GM12878 (cell line): ENCODE data around the gene NHERF1. TPM values are rescaled to one million over a fixed set of nuclear protein-coding genes. Genes with fewer than 3 reads are reported as not detected.

Experiments used
- ATAC-seq: fragments of 200-7000 bp; cut with Tn5 transposase; 3 replicates; pipeline ENCODE4 v1.9.1; 2020; ENCODE audit warnings: mild to moderate bottlenecking, moderate library complexity
- BruUV-seq: library from RNA; stranded (reverse); fragments of 400-500 nt; replicated peaks from 2 replicates; lab custom pipeline; 2021; lab: Mats Ljungman, UMichigan
- CTCF ChIA-PET: fragments of 300-600 bp; sonication (Branson Sonifier 250); formaldehyde crosslinking; extraction: SDS; loops from one replicate; lab custom pipeline; 2021; ENCODE audit warnings: inconsistent platforms; lab: Yijun Ruan, JAX
- POLR2A ChIA-PET: fragments of 350-600 bp; formaldehyde crosslinking; extraction: SDS; loops from one replicate; lab custom pipeline; 2021; ENCODE audit warnings: inconsistent platforms; lab: Charles Lee
- RAD21 ChIA-PET: fragments of 300-600 bp; sonication (Branson Sonifier 250); formaldehyde crosslinking; loops from one replicate; lab custom pipeline; 2023; ENCODE audit warnings: antibody characterized with exemption; ENCODE audit not compliant: unreplicated experiment; lab: Charles Lee
- SMC1A ChIA-PET: fragments of 300-600 bp; sonication (Branson Sonifier 250); formaldehyde crosslinking; loops from one replicate; lab custom pipeline; 2023; ENCODE audit not compliant: unreplicated experiment, uncharacterized antibody; lab: Charles Lee
- DNase-seq: peaks from one replicate; pipeline ENCODE4 v3.0.0-alpha.2; 2011; ENCODE audit warnings: low read depth, low spot score
- FAIRE-seq: peaks from 3 replicates; lab custom pipeline; 2011; peaks lifted over from hg19 to GRCh38; lab: Jason Lieb, UNC
- H2AFZ ChIP-seq: 2 replicates; pipeline ENCODE4 v1.6.0; 2011; ENCODE audit warnings: low read depth, low read length, control low read depth; ENCODE audit not compliant: control insufficient read depth
- H3K27ac ChIP-seq: 2 replicates; pipeline ENCODE4 v1.5.1; 2011; ENCODE audit warnings: control low read depth; ENCODE audit not compliant: control insufficient read depth, insufficient read depth
- H3K27me3 ChIP-seq, 2 experiments: replicated peaks in 1 of 2; 2 replicates each; pipeline versions ENCODE4 v1.6.0 to v1.6.1; 2011; ENCODE audit warnings: low read length in 1 of 2; ENCODE audit not compliant: control insufficient read depth in 2 of 2, insufficient read depth in 2 of 2
- H3K36me3 ChIP-seq, 2 experiments: 2 replicates each; pipeline ENCODE4 v1.5.1; 2011; ENCODE audit warnings: low read length in 1 of 2; ENCODE audit not compliant: control insufficient read depth in 2 of 2, insufficient read depth in 2 of 2
- H3K4me1 ChIP-seq: 2 replicates; pipeline ENCODE4 v1.6.1; 2011; ENCODE audit warnings: mild to moderate bottlenecking, low read length, moderate library complexity, mixed read lengths; ENCODE audit not compliant: control insufficient read depth, insufficient read depth
- H3K4me2 ChIP-seq: 2 replicates; pipeline ENCODE4 v1.6.0; 2011; ENCODE audit warnings: control low read depth; ENCODE audit not compliant: control insufficient read depth, insufficient read depth
- H3K4me3 ChIP-seq: fragments of 200-600 bp; sonication (generic); 2 replicates; pipeline ENCODE4 v1.5.1; 2016
- H3K79me2 ChIP-seq: 2 replicates; pipeline ENCODE4 v1.6.0; 2011; ENCODE audit warnings: low read length; ENCODE audit not compliant: control insufficient read depth, insufficient read depth
- H3K9ac ChIP-seq: 2 replicates; pipeline ENCODE4 v1.8.0; 2011; ENCODE audit warnings: low read length, control low read depth, mixed read lengths; ENCODE audit not compliant: control insufficient read depth, insufficient read depth
- H3K9me3 ChIP-seq: replicated peaks from 3 replicates; pipeline ENCODE4 v1.5.1; 2011; ENCODE audit warnings: mild to moderate bottlenecking, low read length; ENCODE audit not compliant: control insufficient read depth, insufficient read depth
- H4K20me1 ChIP-seq: 2 replicates; pipeline ENCODE4 v1.6.0; 2011; ENCODE audit not compliant: control insufficient read depth, insufficient read depth
- BRCA1 ChIP-seq: IDR thresholded peaks from 2 replicates; pipeline ENCODE4 v1.6.1; 2011; ENCODE audit warnings: low read depth, low read length, improper control_type of control experiment
- CBX3 ChIP-seq: fragments of 200-600 bp; sonication (generic); IDR thresholded peaks from 2 replicates; pipeline ENCODE4 v1.6.1; 2016; ENCODE audit warnings: low read depth, borderline replicate concordance
- EGR1 ChIP-seq, 2 experiments: IDR thresholded peaks; 1 replicate in 1 of 2; 2 replicates in 1 of 2; pipeline ENCODE4 v1.6.1; 2011 to 2012; ENCODE audit warnings: low read depth in 2 of 2, low read length in 2 of 2, borderline replicate concordance in 1 of 2, mild to moderate bottlenecking in 1 of 2, moderate library complexity in 1 of 2
- KAT2A ChIP-seq: conservative IDR thresholded peaks from 2 replicates; pipeline ENCODE4 v1.6.1; 2011; ENCODE audit warnings: low read depth, low read length; ENCODE audit not compliant: control insufficient read depth
- SIX5 ChIP-seq: IDR thresholded peaks from 2 replicates; pipeline ENCODE4 v1.6.1; 2011; ENCODE audit warnings: mild to moderate bottlenecking, low read depth, low read length, moderate library complexity; ENCODE audit not compliant: severe bottlenecking
- SMARCA5 ChIP-seq: fragments of 450-650 bp; IDR thresholded peaks from 2 replicates; pipeline ENCODE4 v1.6.1; 2017; ENCODE audit warnings: mild to moderate bottlenecking
- TARDBP ChIP-seq: IDR thresholded peaks from 2 replicates; pipeline ENCODE4 v1.6.1; 2016; ENCODE audit warnings: borderline replicate concordance
- TCF3 ChIP-seq: IDR thresholded peaks from 2 replicates; pipeline ENCODE4 v1.6.1; 2012; ENCODE audit warnings: low read depth, mild to moderate bottlenecking, low read length, borderline replicate concordance; ENCODE audit not compliant: insufficient read depth
- WRNIP1 ChIP-seq: IDR thresholded peaks from 2 replicates; pipeline ENCODE4 v1.6.1; 2011; ENCODE audit warnings: low read depth, low read length, improper control_type of control experiment, borderline replicate concordance
- ZBED1 ChIP-seq: IDR thresholded peaks from 2 replicates; pipeline ENCODE4 v1.6.1; 2016; ENCODE audit warnings: borderline replicate concordance
- ZNF24 ChIP-seq: fragments of 450-650 bp; IDR thresholded peaks from 2 replicates; pipeline ENCODE4 v1.6.1; 2017; ENCODE audit warnings: antibody characterized with exemption, mild to moderate bottlenecking
- WGBS: methylation state at CpG from one replicate; pipeline ENCODE4 v1.1.6; 2016; ENCODE audit warnings: low lambda C conversion rate; ENCODE audit not compliant: insufficient replicate concordance, insufficient coverage; ENCODE audit errors: missing lambda C conversion rate; 5-methylcytosine and 5-hydroxymethylcytosine counted together
- in situ Hi-C: fragments of 300-500 bp; cut with MboI; formaldehyde crosslinking; loops from 9 replicates; pipeline ENCODE4 v1.14.3; 2018; ENCODE audit warnings: mixed read lengths
- intact Hi-C: fragments of 100-400 bp; cut with micrococcal nuclease; formaldehyde crosslinking; loops from one replicate; pipeline ENCODE4 v1.14.2; 2022; ENCODE audit not compliant: unreplicated experiment
- polyA plus RNA-seq, 11 experiments: library from polyadenylated mRNA; depleted of rRNA in 4 of 11; unstranded in 6 of 11; stranded (reverse) in 5 of 11; fragments of >200 nt; fragmentation: Nextera tagmentation in 4 of 11; fragmentation: Illumina TruSeq in 1 of 11; extraction: Ambion mirVana in 4 of 11; extraction: Trizol in 1 of 11; gene quantifications; 1 replicate in 1 of 11; 2 replicates in 10 of 11; pipeline versions ENCODE4 v1.2.1 to v1.2.3, GENCODE V29; 2011 to 2016; ENCODE audit warnings: inconsistent platforms in 2 of 11, missing spikeins in 2 of 11, low read depth in 1 of 11
- total RNA-seq, 4 experiments: library from RNA; depleted of rRNA in 3 of 4; stranded (reverse); fragments of >200 nt in 3 of 4; fragmentation: Illumina TruSeq in 1 of 4; extraction: Trizol in 1 of 4; gene quantifications; 2 replicates each; pipeline versions ENCODE4 v1.2.1 to v1.2.3, GENCODE V29; 2013 to 2021
- TF ChIP-seq, protein P1 (sequence below), 3 experiments: IDR thresholded peaks in 2 of 3; conservative IDR thresholded peaks in 1 of 3; 2 replicates each; pipeline ENCODE4 v1.5.1; 2011; ENCODE audit warnings: low read depth in 3 of 3, low read length in 3 of 3, mild to moderate bottlenecking in 3 of 3, control low read depth in 2 of 3, moderate library complexity in 2 of 3, inconsistent platforms in 1 of 3, mixed read lengths in 1 of 3; ENCODE audit not compliant: control insufficient read depth in 2 of 3, insufficient read depth in 1 of 3; ENCODE audit errors: extremely low read depth in 1 of 3
- TF ChIP-seq, protein P2 (sequence below): IDR thresholded peaks from 2 replicates; pipeline ENCODE4 v1.6.1; 2012; ENCODE audit warnings: low read depth, low read length, improper control_type of control experiment
- TF ChIP-seq, protein P3 (sequence below): fragments of 450-650 bp; IDR thresholded peaks from 2 replicates; pipeline ENCODE4 v1.6.1; 2017; ENCODE audit warnings: antibody characterized with exemption, mild to moderate bottlenecking, moderate library complexity

NHERF1 gene
- total and polyA plus RNA-seq, 10 of the 15 experiments (the other 5 are each of a cell fraction or from before 2014, with no cell fraction given): 13.4 to 61.6 (median 39.0) TPM

DNA sequence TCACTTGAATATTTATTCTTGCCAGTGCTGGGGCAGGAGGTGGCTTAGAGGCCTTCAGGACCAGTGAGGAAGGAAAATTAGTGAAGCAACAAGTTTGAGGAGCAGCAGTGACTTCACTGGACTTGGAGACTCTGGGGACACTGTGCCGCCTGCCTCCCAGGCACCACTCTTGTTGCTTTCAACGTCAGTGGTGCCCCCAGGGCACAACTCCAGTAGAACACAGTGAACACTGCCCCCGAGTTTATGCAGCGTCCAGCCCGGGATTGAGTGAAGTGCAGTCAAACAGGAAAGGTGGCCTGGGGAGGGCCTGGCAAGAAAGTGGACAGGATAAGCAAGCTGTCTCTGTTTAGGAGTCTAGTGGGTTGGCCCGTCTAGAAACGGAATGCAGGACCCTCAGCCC is 52.1 kb downstream of the NHERF1 start:
- no peaks in the 10 kb centered on the region for H3K9me3 ChIP-seq
- ChIA-PET CTCF (no interaction called here), POLR2A (no interaction called here), RAD21 (no interaction called here)
- H3K79me2 ChIP-seq: no peaks in the 10 kb centered on the region
- no TSS peak for BruUV-seq
- no peaks in the 10 kb centered on the region for H3K4me1 ChIP-seq
- in situ Hi-C loops (no loop called here), intact Hi-C loops (no loop called here)
- H3K27me3 ChIP-seq: no peaks in the 10 kb centered on the region
- H3K27ac ChIP-seq: no peak overlapping the region
- DNase-seq: no peak
- H3K9ac ChIP-seq: no peak overlapping the region
- no peaks in the 10 kb centered on the region for H4K20me1 ChIP-seq
- WGBS: 86% methylated on average over 7 of the region's 7 CpGs
- no peak overlapping the region for H3K4me3 ChIP-seq
- TF ChIP-seq TCF3: no peak
- TF ChIP-seq SIX5: no peak
- TF ChIP-seq BRCA1: no peak
- TF ChIP-seq TARDBP: no peak
- no peak for TF ChIP-seq CBX3
- TF ChIP-seq ZNF24: no peak
- no peak for TF ChIP-seq WRNIP1
- TF ChIP-seq, protein P1, sequence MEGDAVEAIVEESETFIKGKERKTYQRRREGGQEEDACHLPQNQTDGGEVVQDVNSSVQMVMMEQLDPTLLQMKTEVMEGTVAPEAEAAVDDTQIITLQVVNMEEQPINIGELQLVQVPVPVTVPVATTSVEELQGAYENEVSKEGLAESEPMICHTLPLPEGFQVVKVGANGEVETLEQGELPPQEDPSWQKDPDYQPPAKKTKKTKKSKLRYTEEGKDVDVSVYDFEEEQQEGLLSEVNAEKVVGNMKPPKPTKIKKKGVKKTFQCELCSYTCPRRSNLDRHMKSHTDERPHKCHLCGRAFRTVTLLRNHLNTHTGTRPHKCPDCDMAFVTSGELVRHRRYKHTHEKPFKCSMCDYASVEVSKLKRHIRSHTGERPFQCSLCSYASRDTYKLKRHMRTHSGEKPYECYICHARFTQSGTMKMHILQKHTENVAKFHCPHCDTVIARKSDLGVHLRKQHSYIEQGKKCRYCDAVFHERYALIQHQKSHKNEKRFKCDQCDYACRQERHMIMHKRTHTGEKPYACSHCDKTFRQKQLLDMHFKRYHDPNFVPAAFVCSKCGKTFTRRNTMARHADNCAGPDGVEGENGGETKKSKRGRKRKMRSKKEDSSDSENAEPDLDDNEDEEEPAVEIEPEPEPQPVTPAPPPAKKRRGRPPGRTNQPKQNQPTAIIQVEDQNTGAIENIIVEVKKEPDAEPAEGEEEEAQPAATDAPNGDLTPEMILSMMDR (IDR thresholded peaks at IDR 0.05 in 2 of 3, conservative IDR thresholded peaks at IDR 0.05 in 1 of 3; ENCODE audit: control insufficient read depth in 2 of 3, extremely low read depth in 1 of 3, insufficient read depth in 1 of 3, low read depth in 3 of 3, low read length in 3 of 3): no peak
- TF ChIP-seq SMARCA5: no peak
- TF ChIP-seq EGR1 (IDR thresholded peaks at IDR 0.05; ENCODE audit: borderline replicate concordance in 1 of 2, low read depth in 2 of 2, low read length in 2 of 2): no peak
- no peak for TF ChIP-seq ZBED1
- TF ChIP-seq, protein P2, sequence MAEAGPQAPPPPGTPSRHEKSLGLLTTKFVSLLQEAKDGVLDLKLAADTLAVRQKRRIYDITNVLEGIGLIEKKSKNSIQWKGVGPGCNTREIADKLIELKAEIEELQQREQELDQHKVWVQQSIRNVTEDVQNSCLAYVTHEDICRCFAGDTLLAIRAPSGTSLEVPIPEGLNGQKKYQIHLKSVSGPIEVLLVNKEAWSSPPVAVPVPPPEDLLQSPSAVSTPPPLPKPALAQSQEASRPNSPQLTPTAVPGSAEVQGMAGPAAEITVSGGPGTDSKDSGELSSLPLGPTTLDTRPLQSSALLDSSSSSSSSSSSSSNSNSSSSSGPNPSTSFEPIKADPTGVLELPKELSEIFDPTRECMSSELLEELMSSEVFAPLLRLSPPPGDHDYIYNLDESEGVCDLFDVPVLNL: no peak
- TF ChIP-seq KAT2A: no peak
- TF ChIP-seq, protein P3, sequence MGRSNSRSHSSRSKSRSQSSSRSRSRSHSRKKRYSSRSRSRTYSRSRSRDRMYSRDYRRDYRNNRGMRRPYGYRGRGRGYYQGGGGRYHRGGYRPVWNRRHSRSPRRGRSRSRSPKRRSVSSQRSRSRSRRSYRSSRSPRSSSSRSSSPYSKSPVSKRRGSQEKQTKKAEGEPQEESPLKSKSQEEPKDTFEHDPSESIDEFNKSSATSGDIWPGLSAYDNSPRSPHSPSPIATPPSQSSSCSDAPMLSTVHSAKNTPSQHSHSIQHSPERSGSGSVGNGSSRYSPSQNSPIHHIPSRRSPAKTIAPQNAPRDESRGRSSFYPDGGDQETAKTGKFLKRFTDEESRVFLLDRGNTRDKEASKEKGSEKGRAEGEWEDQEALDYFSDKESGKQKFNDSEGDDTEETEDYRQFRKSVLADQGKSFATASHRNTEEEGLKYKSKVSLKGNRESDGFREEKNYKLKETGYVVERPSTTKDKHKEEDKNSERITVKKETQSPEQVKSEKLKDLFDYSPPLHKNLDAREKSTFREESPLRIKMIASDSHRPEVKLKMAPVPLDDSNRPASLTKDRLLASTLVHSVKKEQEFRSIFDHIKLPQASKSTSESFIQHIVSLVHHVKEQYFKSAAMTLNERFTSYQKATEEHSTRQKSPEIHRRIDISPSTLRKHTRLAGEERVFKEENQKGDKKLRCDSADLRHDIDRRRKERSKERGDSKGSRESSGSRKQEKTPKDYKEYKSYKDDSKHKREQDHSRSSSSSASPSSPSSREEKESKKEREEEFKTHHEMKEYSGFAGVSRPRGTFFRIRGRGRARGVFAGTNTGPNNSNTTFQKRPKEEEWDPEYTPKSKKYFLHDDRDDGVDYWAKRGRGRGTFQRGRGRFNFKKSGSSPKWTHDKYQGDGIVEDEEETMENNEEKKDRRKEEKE: no peak
- TF ChIP-seq, all 136 proteins: peak for 0
- ATAC-seq: no peak
- Histone ChIP-seq H3K36me3 (peaks cover 0 to 5% of the 10 kb centered on the region in 2 experiments; a peak in 2 of 4 replicates), H2AFZ (no peak overlapping the region), H3K4me2 (no peak overlapping the region)
- FAIRE-seq: no peak
- SMC1A ChIA-PET: no interaction called here
